ENCODE data around the gene PPP1R12C. TPM values are rescaled to one million over a fixed set of nuclear protein-coding genes. Genes with fewer than 3 reads are reported as not detected.
A peak's percentile ranks its signal among the peaks of the same experiment; 100 is the strongest.

The PPP1R12C gene
- total RNA-seq (2012; rRNA removed) = 42.4 and 51.5 TPM in 2 replicates

GRCh38 chr19:55116859-55117662, at the start of gene PPP1R12C:
Gene PPP1R12C (minus strand): TSS chr19:55117637. CDS start chr19:55117543, 94 bp downstream.
- Histone ChIP-seq H3K4me3 (ENCODE audit: low read length) (peak within 1 kb of the TSS; percentile 88), H3K9me3 (replicated peaks; ENCODE audit: low read length) (no peaks in the 10 kb centered on the region), H3K9ac (ENCODE audit: low read depth, low read length) (peak within 1 kb of the TSS; percentile 91), H3K36me3 (ENCODE audit: insufficient read depth, low read length) (peaks cover 7% of the 10 kb centered on the region), H3K27me3 (ENCODE audit: control insufficient read depth, insufficient read depth, low read length) (no peaks in the 10 kb centered on the region), H3K4me1 (ENCODE audit: control insufficient read depth, insufficient read depth, low read length) (peaks cover 27% of the 10 kb centered on the region), H3K4me2 (ENCODE audit: low read length) (peak within 1 kb of the TSS; percentile 92)

GRCh38 chr19:55166530-55167268, 49.3 kb upstream of the PPP1R12C start, which contains the start of gene DNAAF3:
Gene DNAAF3 (minus strand): TSS chr19:55166613. CDS start chr19:55166413, 200 bp downstream.
- H3K9me3 ChIP-seq (replicated peaks; ENCODE audit: low read length) = no peaks in the 10 kb centered on the region
- H3K4me3 ChIP-seq (ENCODE audit: low read length) = peak within 1 kb of the TSS; percentile 72

GRCh38 chr19:55165952-55166529, 48.6 kb upstream of the PPP1R12C start:
- H3K36me3 ChIP-seq (ENCODE audit: insufficient read depth, low read length) = no peaks in the 10 kb centered on the region
- H3K27me3 ChIP-seq (ENCODE audit: control insufficient read depth, insufficient read depth, low read length) = peaks cover 34% of the 10 kb centered on the region
- peak overlapping the region; percentile 89 for H3K4me2 ChIP-seq (ENCODE audit: low read length)
- no peak overlapping the region for H3K9ac ChIP-seq (ENCODE audit: low read depth, low read length)
- peaks cover 5% of the 10 kb centered on the region for H3K4me1 ChIP-seq (ENCODE audit: control insufficient read depth, insufficient read depth, low read length)
- H3K9me3 ChIP-seq (replicated peaks; ENCODE audit: low read length) = no peaks in the 10 kb centered on the region
- H3K4me3 ChIP-seq (ENCODE audit: low read length) = peak overlapping the region; percentile 72

More at GRCh38 chr19:55166530-55167268, 49.3 kb upstream of the PPP1R12C start, which contains the start of gene DNAAF3:
- Histone ChIP-seq H3K4me1 (ENCODE audit: control insufficient read depth, insufficient read depth, low read length) (peaks cover 5% of the 10 kb centered on the region), H3K9ac (ENCODE audit: low read depth, low read length) (no peak within 1 kb of the TSS), H3K36me3 (ENCODE audit: insufficient read depth, low read length) (no peaks in the 10 kb centered on the region), H3K27me3 (ENCODE audit: control insufficient read depth, insufficient read depth, low read length) (peaks cover 35% of the 10 kb centered on the region), H3K4me2 (ENCODE audit: low read length) (peak within 1 kb of the TSS; percentile 89)

DNA sequence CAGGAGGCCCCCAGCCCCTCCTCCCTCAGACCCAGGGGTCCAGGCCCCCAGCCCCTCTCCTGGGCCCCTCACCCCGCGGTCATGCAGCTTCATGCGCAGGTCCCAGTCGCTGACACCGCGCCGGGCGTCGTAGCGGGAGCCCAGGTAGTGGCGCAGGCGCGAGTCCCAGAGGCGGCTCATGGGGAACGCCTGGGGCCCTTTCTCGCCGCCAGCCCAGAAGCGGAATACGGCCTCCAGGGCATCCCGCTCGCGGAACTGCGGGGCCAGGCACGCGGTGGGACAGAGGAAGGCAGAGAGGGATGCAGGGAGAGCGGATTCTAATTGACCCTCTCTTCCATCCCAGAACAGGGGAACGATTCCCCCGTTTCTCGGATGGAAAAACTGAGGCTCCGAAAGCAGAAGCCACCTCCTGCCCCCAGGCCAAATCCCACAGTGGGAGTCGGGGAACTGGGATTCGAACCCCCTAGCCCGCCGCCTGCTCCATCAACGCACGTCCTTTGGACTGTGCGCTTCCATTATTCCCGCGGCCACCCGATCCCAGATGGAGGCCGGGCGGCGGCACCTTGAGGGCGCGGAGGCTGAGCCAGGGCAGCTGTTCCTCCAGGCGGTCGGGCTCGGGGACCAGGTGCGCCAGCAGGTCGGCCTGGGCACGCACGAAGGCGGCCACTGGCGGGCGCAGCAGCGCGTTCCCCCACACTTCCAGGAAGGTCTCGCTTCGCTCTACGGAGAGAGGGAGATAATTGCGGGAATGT, 44.3 kb upstream of the PPP1R12C start:
- H3K9me3 ChIP-seq (replicated peaks; ENCODE audit: low read length) = no peaks in the 10 kb centered on the region
- no peak overlapping the region for H3K4me2 ChIP-seq (ENCODE audit: low read length)
- peaks cover 24% of the 10 kb centered on the region for H3K27me3 ChIP-seq (ENCODE audit: control insufficient read depth, insufficient read depth, low read length)
- peaks cover 8% of the 10 kb centered on the region for H3K4me1 ChIP-seq (ENCODE audit: control insufficient read depth, insufficient read depth, low read length)
- H3K4me3 ChIP-seq (ENCODE audit: low read length) = no peak overlapping the region
- no peak overlapping the region for H3K9ac ChIP-seq (ENCODE audit: low read depth, low read length)
- H3K36me3 ChIP-seq (ENCODE audit: insufficient read depth, low read length) = no peaks in the 10 kb centered on the region

DNA sequence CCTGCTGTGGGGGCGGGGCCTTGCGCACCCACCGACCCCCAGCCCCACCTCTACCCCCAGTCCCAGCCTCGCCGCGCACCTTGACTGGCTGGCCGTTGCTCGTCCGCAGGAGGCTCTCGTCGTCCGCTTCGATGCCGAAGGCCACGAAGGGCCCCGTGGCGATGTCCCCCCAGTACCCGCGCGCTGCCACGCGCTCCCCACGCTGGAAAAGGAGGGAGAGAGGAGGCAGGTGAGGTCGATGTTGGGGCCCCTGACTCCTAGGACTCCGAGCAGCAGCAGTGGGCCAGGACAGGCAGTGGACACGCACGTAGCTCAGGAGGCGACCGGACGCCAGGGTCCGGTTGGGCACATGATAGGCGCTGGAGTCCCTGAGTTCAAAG, 43.5 kb upstream of the PPP1R12C start:
- Histone ChIP-seq H3K9me3 (replicated peaks; ENCODE audit: low read length) (no peaks in the 10 kb centered on the region), H3K27me3 (ENCODE audit: control insufficient read depth, insufficient read depth, low read length) (peaks cover 24% of the 10 kb centered on the region), H3K4me1 (ENCODE audit: control insufficient read depth, insufficient read depth, low read length) (peaks cover 8% of the 10 kb centered on the region), H3K36me3 (ENCODE audit: insufficient read depth, low read length) (no peaks in the 10 kb centered on the region), H3K4me2 (ENCODE audit: low read length) (no peak overlapping the region), H3K9ac (ENCODE audit: low read depth, low read length) (no peak overlapping the region), H3K4me3 (ENCODE audit: low read length) (no peak overlapping the region)

DNA sequence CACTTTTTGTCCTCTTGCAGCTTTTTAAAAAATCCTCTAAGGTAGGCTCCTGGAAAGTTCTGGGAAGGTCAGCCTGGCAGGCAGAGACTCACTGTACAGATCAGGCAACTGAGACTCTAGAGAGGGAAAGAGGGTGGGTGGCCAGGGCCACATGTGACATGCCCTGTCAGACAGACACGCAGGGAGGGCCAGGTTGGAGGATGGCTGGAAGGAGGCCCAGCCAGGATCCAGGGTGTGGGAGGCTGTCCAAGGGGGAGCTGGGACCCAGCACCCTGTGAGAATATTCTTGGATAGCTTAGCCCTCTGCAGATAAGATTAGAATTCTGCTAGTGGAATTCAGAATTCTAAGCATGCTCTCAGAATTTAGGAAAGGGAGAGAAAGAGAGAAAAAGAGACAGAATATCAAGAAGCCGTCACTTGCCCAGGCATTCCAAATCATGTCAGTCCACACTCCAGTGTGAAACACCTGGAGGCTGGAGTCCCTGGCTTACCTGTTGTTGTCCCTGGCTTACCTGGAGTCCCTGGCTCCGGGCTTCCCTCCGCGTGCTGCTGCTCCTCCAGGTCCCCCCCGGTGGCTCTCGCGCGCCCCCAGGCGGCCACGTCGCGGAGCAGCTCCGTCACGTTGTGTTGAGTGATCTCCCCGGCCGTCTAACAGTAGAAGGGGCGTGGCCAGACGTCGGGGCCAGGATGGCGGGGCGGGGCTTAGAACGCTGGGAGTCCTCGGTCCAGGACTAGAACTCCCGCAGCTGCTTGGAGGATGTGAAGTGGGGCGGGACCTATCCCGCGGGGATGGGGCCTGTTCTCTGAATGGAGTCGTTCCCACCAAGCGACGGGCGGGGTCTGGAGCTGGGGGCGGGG, 42.9 kb upstream of the PPP1R12C start:
- H3K4me1 ChIP-seq (ENCODE audit: control insufficient read depth, insufficient read depth, low read length) = peaks cover 8% of the 10 kb centered on the region
- no peaks in the 10 kb centered on the region for H3K9me3 ChIP-seq (replicated peaks; ENCODE audit: low read length)
- H3K4me3 ChIP-seq (ENCODE audit: low read length) = no peak overlapping the region
- no peaks in the 10 kb centered on the region for H3K36me3 ChIP-seq (ENCODE audit: insufficient read depth, low read length)
- H3K27me3 ChIP-seq (ENCODE audit: control insufficient read depth, insufficient read depth, low read length) = peaks cover 20% of the 10 kb centered on the region
- H3K4me2 ChIP-seq (ENCODE audit: low read length) = no peak overlapping the region
- no peak overlapping the region for H3K9ac ChIP-seq (ENCODE audit: low read depth, low read length)

DNA sequence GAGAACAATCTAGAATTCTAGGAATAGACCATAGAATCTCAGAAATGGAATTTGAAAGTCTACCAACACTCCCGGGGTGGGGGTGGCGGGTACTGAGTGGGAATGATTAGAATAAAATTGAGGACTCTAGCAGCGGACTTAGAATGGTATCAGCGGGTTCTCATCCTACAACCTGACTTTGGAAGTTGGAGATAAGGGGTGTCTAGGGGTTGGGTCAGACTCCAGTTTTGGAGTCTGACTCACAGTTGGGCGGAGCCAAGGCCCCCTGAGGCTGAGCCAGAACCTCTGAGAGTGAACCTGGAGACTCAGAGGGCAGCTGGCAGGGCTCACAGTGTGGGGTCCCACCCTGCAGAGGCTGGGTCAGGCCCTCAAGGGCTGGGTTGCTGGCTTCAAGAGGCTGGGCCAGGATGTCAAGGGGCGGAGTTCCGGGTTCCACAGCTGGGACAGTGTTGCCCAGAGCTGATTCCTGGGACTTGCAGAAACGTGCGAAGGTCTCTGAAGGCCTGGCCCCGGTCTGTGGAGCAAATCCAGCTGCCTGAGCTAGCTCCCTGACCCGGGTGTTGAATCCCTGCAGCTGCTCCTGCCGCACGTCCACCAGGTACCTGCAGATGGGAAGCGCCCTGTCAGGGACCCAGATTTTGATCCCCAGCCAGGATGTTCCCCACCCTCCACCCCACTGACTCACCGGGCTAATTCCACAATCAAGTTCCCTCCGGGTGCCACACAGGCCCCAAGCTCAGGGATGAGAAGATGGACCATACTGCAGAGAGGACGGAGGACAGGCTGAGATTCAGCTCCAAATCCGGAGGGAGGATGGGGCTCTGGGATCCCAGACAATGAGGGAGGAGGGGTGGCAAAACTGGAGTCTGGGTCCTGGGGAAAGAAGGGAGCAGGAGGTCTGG, 41.7 kb upstream of the PPP1R12C start:
- no peak overlapping the region for H3K9ac ChIP-seq (ENCODE audit: low read depth, low read length)

GRCh38 chr19:55158423-55158822, 41.0 kb upstream of the PPP1R12C start:
- peaks cover 23% of the 10 kb centered on the region for H3K27me3 ChIP-seq (ENCODE audit: control insufficient read depth, insufficient read depth, low read length)
- no peaks in the 10 kb centered on the region for H3K9me3 ChIP-seq (replicated peaks; ENCODE audit: low read length)
- H3K36me3 ChIP-seq (ENCODE audit: insufficient read depth, low read length) = no peaks in the 10 kb centered on the region
- H3K4me3 ChIP-seq (ENCODE audit: low read length) = no peak overlapping the region
- no peak overlapping the region for H3K4me2 ChIP-seq (ENCODE audit: low read length)
- no peak overlapping the region for H3K9ac ChIP-seq (ENCODE audit: low read depth, low read length)
- peaks cover 8% of the 10 kb centered on the region for H3K4me1 ChIP-seq (ENCODE audit: control insufficient read depth, insufficient read depth, low read length)

More for the DNA sequence above, 41.7 kb upstream of the PPP1R12C start:
- peaks cover 20% of the 10 kb centered on the region for H3K27me3 ChIP-seq (ENCODE audit: control insufficient read depth, insufficient read depth, low read length)
- H3K4me2 ChIP-seq (ENCODE audit: low read length) = no peak overlapping the region
- peaks cover 8% of the 10 kb centered on the region for H3K4me1 ChIP-seq (ENCODE audit: control insufficient read depth, insufficient read depth, low read length)
- H3K4me3 ChIP-seq (ENCODE audit: low read length) = no peak overlapping the region
- H3K9me3 ChIP-seq (replicated peaks; ENCODE audit: low read length) = no peaks in the 10 kb centered on the region
- no peaks in the 10 kb centered on the region for H3K36me3 ChIP-seq (ENCODE audit: insufficient read depth, low read length)

GRCh38 chr19:55157064-55157908, 39.8 kb upstream of the PPP1R12C start, which contains the start of gene TNNI3:
Gene TNNI3 (minus strand): TSS chr19:55157732. CDS start chr19:55157589, 143 bp downstream.
- H3K36me3 ChIP-seq (ENCODE audit: insufficient read depth, low read length) = no peaks in the 10 kb centered on the region
- peaks cover 18% of the 10 kb centered on the region for H3K27me3 ChIP-seq (ENCODE audit: control insufficient read depth, insufficient read depth, low read length)
- H3K4me1 ChIP-seq (ENCODE audit: control insufficient read depth, insufficient read depth, low read length) = peaks cover 8% of the 10 kb centered on the region
- no peak within 1 kb of the TSS for H3K4me3 ChIP-seq (ENCODE audit: low read length)
- H3K4me2 ChIP-seq (ENCODE audit: low read length) = no peak within 1 kb of the TSS
- H3K9ac ChIP-seq (ENCODE audit: low read depth, low read length) = no peak within 1 kb of the TSS
- no peaks in the 10 kb centered on the region for H3K9me3 ChIP-seq (replicated peaks; ENCODE audit: low read length)

All from skeletal muscle satellite cell (primary cell).